Stimulated activated CD4-positive, alpha-beta T cell treated with anti-CD3 and anti-CD28 coated beads, TNF-alpha, amount 100 ng/mL, for 4 hours (primary cell): ENCODE measurements around the gene TPP2.

Source experiments
- DNase-seq, 3 experiments: peaks; one replicate each; pipeline ENCODE4 v3.0.0-alpha.2; 2020; ENCODE audit warnings: low read depth in 3 of 3

TPP2 gene

GRCh38 chr13:102693776-102694175 lies 97.0 kb downstream of the TPP2 start:
- DNase-seq, result no peak

- DNase-seq, result no peak
These were observed 98.2 kb downstream of the TPP2 start, which contains the start of gene METTL21C for GRCh38 chr13:102694937-102695336. METTL21C (minus strand) TSS chr13:102695044; CDS start chr13:102694498, 546 bp downstream.

DNA sequence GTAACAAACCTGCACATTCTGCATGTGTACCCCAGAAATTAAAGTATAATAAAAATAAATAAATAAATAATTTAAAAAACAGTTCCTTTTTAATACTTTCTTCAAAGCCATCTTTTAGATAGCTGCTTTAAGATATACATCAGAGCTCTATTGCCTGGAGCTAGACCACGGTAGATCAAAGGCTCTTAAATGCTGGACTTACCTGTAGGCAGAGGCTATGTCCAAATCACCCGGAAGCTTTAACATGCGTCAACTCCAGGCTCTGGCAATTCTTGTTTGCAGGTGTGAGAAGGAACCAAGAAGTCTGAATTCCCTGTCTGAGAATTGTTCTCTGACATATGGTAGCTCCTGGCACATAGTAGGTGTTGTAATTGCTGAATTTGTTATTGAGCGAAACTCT lies 99.7 kb downstream of the TPP2 start:
- no peak for DNase-seq

DNA sequence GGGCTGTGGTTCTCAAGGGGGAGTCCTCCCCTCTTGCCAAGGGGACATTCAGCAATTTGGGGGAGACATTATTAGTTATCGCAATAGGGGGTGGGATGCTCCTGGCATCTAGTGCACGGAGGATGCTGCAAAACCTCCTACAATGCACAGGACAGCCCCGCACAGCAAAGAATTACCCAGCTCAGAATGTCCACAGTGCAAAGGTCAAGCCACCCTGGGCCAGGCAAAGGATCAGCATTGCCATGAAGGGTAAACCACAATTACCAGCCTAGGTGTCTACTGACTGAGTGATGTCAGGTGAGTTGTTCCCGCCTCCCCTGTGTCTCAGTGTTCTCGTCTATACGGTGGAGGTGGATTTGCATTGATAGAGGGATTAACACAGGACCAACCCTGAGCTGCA lies 100.5 kb downstream of the TPP2 start:
- no peak for DNase-seq

DNA sequence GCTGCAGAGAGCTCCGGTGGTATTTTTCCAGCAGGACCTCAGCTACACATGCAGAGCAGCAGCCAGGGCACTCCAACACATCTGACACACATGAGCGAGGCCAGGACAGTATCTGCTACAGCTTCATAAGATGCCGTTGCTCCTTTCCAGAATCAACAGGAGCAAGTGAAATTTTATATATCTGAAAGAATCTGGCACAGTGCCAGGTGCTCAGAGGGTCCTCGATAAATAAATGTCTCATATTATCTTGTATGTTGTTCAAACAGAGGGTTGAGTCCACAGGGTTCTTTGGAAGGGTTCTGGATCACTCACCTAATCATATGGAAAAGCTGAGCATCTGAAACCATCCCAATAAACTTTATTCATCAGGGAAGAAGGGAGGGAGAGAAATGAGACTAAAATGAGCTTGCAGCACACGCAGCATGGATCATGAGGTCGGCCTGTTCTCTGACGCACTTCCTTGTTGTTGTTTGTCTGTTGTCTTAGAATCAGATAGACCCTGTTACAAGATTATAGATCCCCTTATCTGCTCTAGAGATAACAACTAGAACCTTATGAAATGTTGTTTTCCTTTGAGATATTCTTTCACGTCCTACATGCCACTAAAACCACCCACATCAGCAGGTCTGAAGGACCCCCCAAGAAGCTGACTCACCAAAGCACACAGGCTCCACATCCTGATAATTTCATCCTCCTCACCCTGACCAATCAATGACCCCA lies 101.3 kb downstream of the TPP2 start:
- no peak for DNase-seq

GRCh38 chr13:102698649-102698980 lies 101.8 kb downstream of the TPP2 start:
- no peak for DNase-seq

DNA sequence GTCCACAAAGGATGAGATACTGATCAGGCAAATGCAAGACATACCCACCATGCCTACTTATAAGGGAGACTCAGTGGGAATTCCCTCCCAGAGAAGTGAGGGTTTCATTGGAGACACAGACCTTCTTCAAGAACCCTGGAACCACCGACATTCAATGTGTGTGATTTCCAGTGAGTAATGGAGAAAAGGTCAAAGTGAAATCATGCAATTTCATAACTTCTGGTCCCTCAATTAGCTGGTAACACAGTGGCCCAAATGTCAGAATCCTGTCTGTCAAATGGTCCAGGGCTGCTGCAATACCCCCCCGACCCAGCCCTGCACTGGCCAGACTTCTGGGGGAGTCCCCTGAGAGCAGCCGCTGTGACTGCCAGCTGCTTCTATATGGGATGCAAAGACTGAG lies 102.7 kb downstream of the TPP2 start:
- no peak for DNase-seq

DNA sequence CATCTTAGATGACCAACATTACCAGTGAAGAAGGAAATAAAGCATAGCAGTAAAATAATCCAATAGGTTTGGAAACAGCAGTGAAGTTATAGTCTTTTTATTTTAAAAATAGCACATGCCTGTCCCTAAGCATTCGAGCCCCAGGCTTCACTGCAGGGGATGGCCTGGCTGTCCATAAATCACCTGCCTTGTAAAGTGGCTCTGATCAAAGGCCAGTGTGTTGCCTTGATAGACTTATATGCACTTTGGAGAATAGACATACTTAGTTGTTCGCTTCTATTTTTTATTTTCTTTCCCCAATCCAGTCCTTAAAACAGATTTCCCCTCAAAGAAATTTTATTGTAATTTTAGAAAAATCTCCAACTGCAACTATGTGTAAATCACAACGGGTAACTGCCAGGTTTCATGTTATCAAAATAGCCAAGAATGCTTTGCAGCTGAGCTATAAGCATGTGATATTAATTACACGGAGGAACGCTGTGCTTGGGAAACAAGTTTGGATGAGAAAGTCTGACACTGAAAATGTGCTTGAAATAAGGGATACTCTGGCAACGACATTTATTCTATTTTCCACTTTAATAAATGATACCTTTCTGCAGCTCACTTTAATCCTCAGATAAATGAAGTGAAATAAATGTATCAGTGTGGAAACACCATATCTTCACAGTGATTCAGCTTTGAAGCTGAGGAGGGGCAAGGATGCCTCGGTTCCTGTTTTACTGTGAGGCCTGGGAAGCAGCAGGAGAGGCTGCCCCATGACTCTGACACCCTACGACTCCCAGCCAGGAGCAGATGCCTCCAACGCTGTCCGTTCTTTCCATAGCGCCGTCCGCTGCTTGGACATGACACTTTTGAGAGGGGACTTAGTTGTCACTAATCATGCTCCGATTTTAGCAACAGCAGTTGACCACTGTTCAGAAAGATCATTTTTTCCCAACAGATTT lies 103.6 kb downstream of the TPP2 start:
- no peak for DNase-seq

- no peak for DNase-seq
These were observed 104.5 kb downstream of the TPP2 start for GRCh38 chr13:102701331-102701730.

DNA sequence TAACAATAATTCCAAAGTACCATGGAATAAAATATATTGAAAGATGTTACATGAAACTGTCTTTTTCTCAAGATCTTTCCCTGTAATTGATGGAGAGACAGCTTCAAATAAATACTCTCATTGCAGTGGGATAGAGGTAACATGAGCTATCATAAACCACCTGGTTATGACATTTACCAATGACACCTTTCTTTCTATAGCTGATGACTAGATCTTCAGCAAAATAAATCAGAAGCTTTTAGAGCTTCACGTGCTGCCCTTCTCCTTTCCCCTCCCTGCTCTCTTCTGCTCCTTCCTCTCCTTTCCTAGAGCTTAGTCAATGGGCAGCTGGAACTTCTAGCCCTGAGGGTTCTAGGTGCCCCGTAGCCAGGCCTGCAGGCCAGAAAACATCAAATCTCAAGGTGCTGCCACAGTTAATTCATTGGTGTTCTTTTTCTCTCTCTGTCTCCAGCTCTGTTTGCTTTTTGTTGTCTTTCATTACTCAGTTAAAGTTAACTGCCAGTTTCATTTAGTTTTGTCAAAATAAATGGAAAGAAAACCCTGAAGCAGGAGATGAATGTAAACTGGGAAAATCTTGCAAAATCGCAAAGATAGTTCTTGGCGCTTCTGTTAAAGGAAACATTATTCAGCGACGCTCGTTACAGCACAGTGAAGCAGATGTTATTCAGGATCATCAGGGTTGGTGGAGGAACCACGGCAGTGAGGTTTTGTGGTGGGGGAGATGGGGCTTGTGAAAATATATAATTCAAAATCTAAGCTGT lies 106.4 kb downstream of the TPP2 start:
- DNase-seq, result no peak

GRCh38 chr13:102703726-102704035 lies 106.9 kb downstream of the TPP2 start:
- no peak for DNase-seq

GRCh38 chr13:102704238-102705058 lies 107.7 kb downstream of the TPP2 start:
- DNase-seq, result no peak

DNA sequence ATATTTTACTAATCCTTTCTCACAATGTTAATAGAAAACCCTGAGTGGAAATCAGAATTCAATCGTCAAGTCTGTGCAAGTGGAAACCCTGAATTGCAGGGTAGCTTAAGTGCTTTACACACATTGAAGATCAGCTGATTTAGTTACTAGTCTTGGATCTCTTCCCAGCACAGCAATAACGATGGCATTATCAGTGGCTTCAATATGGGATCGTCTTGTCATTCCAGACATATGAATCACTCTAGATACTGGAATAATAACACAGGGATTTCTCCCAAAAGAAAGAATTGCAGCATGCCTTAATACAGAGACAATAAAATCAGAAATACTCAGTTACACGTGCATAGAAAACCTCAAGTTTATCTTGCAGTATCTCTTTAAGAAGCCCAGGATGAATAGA lies 110.7 kb downstream of the TPP2 start:
- no peak for DNase-seq

DNA sequence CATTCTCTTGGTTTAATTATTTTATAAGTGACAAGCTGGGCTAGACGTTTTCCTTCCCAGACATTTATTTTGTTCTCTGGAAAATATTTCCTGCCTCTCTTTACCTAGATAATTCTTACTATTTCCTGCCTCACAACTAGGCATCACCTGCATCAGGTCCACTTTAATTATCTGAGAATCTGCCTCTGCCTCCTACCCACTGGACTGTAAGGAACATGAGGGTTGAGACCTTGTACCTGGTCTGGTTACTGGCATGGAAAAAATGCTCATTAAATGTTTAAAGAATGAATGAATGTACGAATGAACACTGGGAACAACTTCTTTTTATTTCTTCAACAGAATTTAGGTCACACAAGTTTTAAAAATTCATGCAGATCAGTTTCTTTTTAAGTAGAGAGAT lies 111.4 kb downstream of the TPP2 start:
- DNase-seq, result no peak

- DNase-seq, result no peak
These were observed 112.2 kb downstream of the TPP2 start for GRCh38 chr13:102708991-102709390.

DNA sequence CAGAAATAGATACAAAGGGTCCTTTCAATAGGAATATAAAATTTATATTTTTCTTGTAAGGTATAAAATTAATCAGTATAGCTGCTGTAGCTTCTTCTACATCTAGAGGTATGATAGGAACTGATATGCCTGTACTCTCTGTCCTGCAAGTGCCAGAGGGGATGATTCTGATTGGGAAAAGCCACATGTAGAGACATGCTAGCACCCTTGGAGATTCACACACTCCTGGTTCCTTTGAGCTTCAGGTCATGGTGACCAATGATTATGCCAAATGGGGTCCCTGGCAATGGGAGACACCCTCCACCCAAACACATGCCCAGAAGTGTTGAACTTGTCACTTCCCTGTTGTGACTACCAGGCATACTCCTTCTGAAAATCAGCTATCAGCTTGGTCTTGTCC lies 112.8 kb downstream of the TPP2 start:
- DNase-seq, result no peak

DNA sequence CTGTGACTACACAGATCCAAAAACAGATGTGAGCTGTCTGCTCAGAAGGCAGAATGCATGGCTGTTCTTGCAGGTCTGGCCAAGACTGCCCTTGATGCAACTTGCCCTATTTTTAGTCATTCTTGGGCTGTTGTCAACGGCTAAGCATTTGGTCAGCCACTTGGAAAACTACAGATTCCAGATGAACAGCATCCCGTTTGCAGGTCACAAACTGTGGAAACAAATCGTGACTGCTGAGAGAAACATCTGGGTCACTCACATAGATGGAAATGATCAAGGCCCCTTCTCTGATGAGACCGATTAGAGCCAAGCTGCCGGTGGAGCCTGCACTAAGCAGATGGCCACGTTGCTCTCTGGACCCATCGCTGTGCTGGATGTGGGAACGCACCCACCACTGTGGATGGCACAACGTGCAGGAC lies 113.5 kb downstream of the TPP2 start:
- no peak for DNase-seq

- no peak for DNase-seq
These were observed 118.7 kb downstream of the TPP2 start for GRCh38 chr13:102715447-102715846.

GRCh38 chr13:102718746-102719145 lies 122.0 kb downstream of the TPP2 start:
- DNase-seq, result no peak

DNA sequence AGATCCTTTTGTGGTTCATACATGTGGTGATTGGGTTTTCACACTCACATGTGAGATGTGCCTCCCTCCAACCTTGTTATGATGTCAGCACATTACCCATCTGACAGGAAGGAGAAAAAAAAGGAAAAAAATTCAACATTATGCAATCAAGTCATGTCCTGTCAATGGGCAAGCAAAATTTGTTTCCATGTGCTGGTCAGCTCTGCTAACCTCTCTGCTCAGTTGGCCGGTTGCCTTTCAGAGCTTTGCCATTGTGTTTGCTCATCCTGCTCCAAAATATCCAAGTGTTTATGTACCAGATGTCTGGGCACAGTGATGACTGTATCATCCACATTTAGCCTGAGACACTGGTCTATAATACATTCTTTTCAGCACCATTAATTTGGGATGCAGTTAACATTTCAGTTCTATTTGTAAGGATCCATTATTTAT lies 125.0 kb downstream of the TPP2 start:
- no peak for DNase-seq

DNA sequence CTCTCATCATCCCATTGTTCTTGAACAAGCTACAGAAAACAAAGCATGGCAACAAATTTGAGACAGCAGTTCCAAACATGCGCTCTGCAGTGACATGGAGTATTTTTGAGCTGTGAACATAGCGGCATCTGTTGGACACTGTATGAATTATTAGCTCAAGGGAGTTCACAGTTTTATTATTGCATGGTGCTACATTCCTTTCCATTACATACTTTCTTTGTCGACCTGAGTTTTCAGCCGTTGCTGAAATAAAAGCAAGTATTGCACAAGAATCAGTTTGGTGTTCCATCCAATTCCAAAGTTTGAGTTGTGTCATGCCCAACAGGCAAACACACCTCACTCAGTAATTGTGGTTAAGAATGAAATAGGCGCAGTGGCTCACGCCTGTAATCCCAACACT lies 128.1 kb downstream of the TPP2 start:
- DNase-seq, result no peak

GRCh38 chr13:102726430-102726829 lies 129.6 kb downstream of the TPP2 start:
- DNase-seq, result no peak
